Endothelial cell of umbilical vein (primary cell): ENCODE results near the gene CYP11A1. TPM values are rescaled to one million over a fixed set of nuclear protein-coding genes. Genes with fewer than 3 reads are reported as not detected.

Source experiments
- BruUV-seq: library from RNA; stranded (reverse); fragments of 400-500 nt; replicated peaks from 2 replicates; lab custom pipeline; 2021; lab: Mats Ljungman, UMichigan
- CTCF ChIA-PET: fragments of 300-600, 350-600 bp; sonication (Branson Sonifier 250); formaldehyde crosslinking; loops from one replicate; lab custom pipeline; 2021; ENCODE audit warnings: antibody characterized with exemption, inconsistent platforms; lab: Charles Lee
- POLR2A ChIA-PET: fragments of 300-600, 350-600 bp; sonication (Branson Sonifier 250); formaldehyde crosslinking; loops from one replicate; lab custom pipeline; 2021; ENCODE audit warnings: antibody characterized with exemption, inconsistent platforms; lab: Charles Lee
- DNase-seq: peaks from one replicate; pipeline ENCODE4 v3.0.0-alpha.2; 2011; ENCODE audit warnings: low read depth, low spot score
- FAIRE-seq: peaks from 2 replicates; lab custom pipeline; 2011; peaks lifted over from hg19 to GRCh38; lab: Jason Lieb, UNC
- H2AFZ ChIP-seq: 2 replicates; pipeline ENCODE4 v1.6.0; 2012; ENCODE audit warnings: low read depth, low read length, control low read depth, inconsistent platforms
- H3K27ac ChIP-seq: 2 replicates; pipeline ENCODE4 v1.5.1; 2011; ENCODE audit warnings: low read depth, mild to moderate bottlenecking, control low read depth, low read length, moderate library complexity; ENCODE audit not compliant: insufficient read depth
- H3K27me3 ChIP-seq, 2 experiments: 2 replicates each; pipeline versions ENCODE4 v1.6.0 to v1.6.1; 2011; ENCODE audit warnings: low read length in 2 of 2, mixed read lengths in 1 of 2; ENCODE audit not compliant: control insufficient read depth in 2 of 2, insufficient read depth in 2 of 2
- H3K36me3 ChIP-seq, 2 experiments: 2 replicates in 1 of 2; 3 replicates in 1 of 2; pipeline ENCODE4 v1.5.1; 2011; ENCODE audit warnings: low read length in 2 of 2, mild to moderate bottlenecking in 1 of 2, moderate library complexity in 1 of 2; ENCODE audit not compliant: control insufficient read depth in 2 of 2, insufficient read depth in 2 of 2; ENCODE audit errors: extremely low read depth in 1 of 2
- H3K4me1 ChIP-seq: 3 replicates; pipeline ENCODE4 v1.5.1; 2011; ENCODE audit warnings: mild to moderate bottlenecking, low read length; ENCODE audit not compliant: control insufficient read depth, insufficient read depth; ENCODE audit errors: extremely low read depth
- H3K4me2 ChIP-seq: 2 replicates; pipeline ENCODE4 v1.6.1; 2011; ENCODE audit warnings: low read length, control low read depth, mixed read lengths; ENCODE audit not compliant: insufficient read depth
- H3K4me3 ChIP-seq, 3 experiments: fragments of 200-600 bp in 1 of 3; sonication (generic), shearing (Covaris generic) in 1 of 3; replicated peaks in 1 of 3; 2 replicates each; pipeline ENCODE4 v1.5.1; 2011 to 2016; ENCODE audit warnings: control low read depth in 3 of 3, low read length in 3 of 3, mild to moderate bottlenecking in 2 of 3, inconsistent platforms in 1 of 3, low read depth in 1 of 3, moderate library complexity in 1 of 3; ENCODE audit not compliant: insufficient read depth in 1 of 3
- H3K79me2 ChIP-seq: 2 replicates; pipeline ENCODE4 v1.6.0; 2012; ENCODE audit warnings: low read length, inconsistent platforms; ENCODE audit not compliant: control insufficient read depth, insufficient read depth
- H3K9ac ChIP-seq: replicated peaks from 2 replicates; pipeline ENCODE3; 2011; ENCODE audit warnings: low read length, control low read depth; ENCODE audit not compliant: insufficient read depth; ENCODE audit errors: extremely low read depth
- H3K9me1 ChIP-seq: replicated peaks from 3 replicates; pipeline ENCODE4 v1.6.0; 2011; ENCODE audit warnings: mild to moderate bottlenecking, low read length; ENCODE audit not compliant: control insufficient read depth, insufficient read depth; ENCODE audit errors: extremely low read depth
- H3K9me3 ChIP-seq: replicated peaks from 2 replicates; pipeline ENCODE4 v1.5.1; 2012; ENCODE audit warnings: low read length, inconsistent platforms; ENCODE audit not compliant: control insufficient read depth, insufficient read depth
- H4K20me1 ChIP-seq: replicated peaks from 2 replicates; pipeline ENCODE3; 2011; ENCODE audit warnings: mild to moderate bottlenecking, low read length; ENCODE audit not compliant: control insufficient read depth, insufficient read depth; ENCODE audit errors: extremely low read depth
- JUN ChIP-seq: IDR thresholded peaks from 2 replicates; pipeline ENCODE4 v1.6.1; 2011; ENCODE audit warnings: borderline replicate concordance, low read depth; ENCODE audit not compliant: insufficient read length, insufficient read depth
- MAX ChIP-seq: IDR thresholded peaks from 2 replicates; pipeline ENCODE4 v1.6.1; 2011; ENCODE audit not compliant: insufficient read depth, insufficient read length
- POLR2AphosphoS5 ChIP-seq: IDR thresholded peaks from 2 replicates; pipeline ENCODE4 v1.6.1; 2012; ENCODE audit warnings: low read depth, mild to moderate bottlenecking, control low read depth, low read length, moderate library complexity; ENCODE audit not compliant: insufficient read depth
- dilution Hi-C: fragments of 300-500 bp; cut with MboI; formaldehyde crosslinking; loops from one replicate; pipeline ENCODE4 v1.15.0; 2019; ENCODE audit warnings: low sequenced_read_pairs; ENCODE audit not compliant: extremely low pct_ligation_motif_present
- intact Hi-C: fragments of 100-400 bp; cut with micrococcal nuclease; formaldehyde crosslinking; loops from one replicate; pipeline ENCODE4 v1.10.0; 2022
- polyA plus RNA-seq, 4 experiments: library from polyadenylated mRNA; depleted of rRNA in 3 of 4; stranded (reverse) in 3 of 4; unstranded in 1 of 4; fragments of >200 nt; gene quantifications; 2 replicates each; pipeline versions ENCODE4 v1.2.1 to v1.2.3, GENCODE V29; 2011 to 2012; ENCODE audit warnings: missing spikeins in 1 of 4
- total RNA-seq: library from RNA; stranded (reverse); gene quantifications from 2 replicates; pipeline ENCODE4 v1.2.3, GENCODE V29; 2021
- TF ChIP-seq, protein P1 (sequence below), 2 donors: IDR thresholded peaks; 1 replicate in 1 of 2; 2 replicates in 1 of 2; pipeline ENCODE4 v1.5.1; 2011; ENCODE audit warnings: low read length in 2 of 2, mild to moderate bottlenecking in 2 of 2, moderate library complexity in 2 of 2, control low read depth in 1 of 2, inconsistent platforms in 1 of 2, low read depth in 1 of 2; ENCODE audit not compliant: insufficient read depth in 1 of 2; ENCODE audit errors: extremely low read depth in 1 of 2

The CYP11A1 gene
- total and polyA plus RNA-seq, 2 donors (not counting 3 experiments of a cell fraction or from before 2014, with no cell fraction given) = 0.08 TPM; not detected in 1

GRCh38 chr15:74385733-74386132 lies 18.3 kb upstream of the CYP11A1 start:
- peak overlapping the region; percentile 43 for H3K27ac ChIP-seq
- no peaks in the 10 kb centered on the region for H3K36me3 ChIP-seq
- no peaks in the 10 kb centered on the region for H4K20me1 ChIP-seq
- H3K79me2 ChIP-seq = no peaks in the 10 kb centered on the region
- no peak overlapping the region for H3K9ac ChIP-seq
- no peak overlapping the region for H3K4me2 ChIP-seq
- no peaks in the 10 kb centered on the region for H3K9me3 ChIP-seq
- intact Hi-C loops = loop anchor here (1.0 kb wide), 2 partner anchors 48 to 161 kb away; partner anchors contain the start of gene SEMA7A
- H2AFZ ChIP-seq = no peak overlapping the region
- POLR2A ChIA-PET = interaction anchor here (0.6 to 0.8 kb wide), 2 partner anchors 16 to 46 kb away, joined by 3 read pairs; no protein-coding TSS in a partner anchor
- BruUV-seq = no TSS peak
- dilution Hi-C loops = no loop called here
- peak; percentile 39 for DNase-seq
- TF ChIP-seq MAX = no peak
- TF ChIP-seq POLR2AphosphoS5 = no peak
- TF ChIP-seq JUN = peak; percentile 18
- H3K4me1 ChIP-seq = peaks cover 28% of the 10 kb centered on the region
- no peaks in the 10 kb centered on the region for H3K9me1 ChIP-seq
- peak; percentile 90 for FAIRE-seq
- CTCF ChIA-PET = interaction anchor here (0.5 to 13.9 kb wide), 16 partner anchors 10 to 385 kb away, joined by 3 to 313 read pairs (median 6); partner anchors contain the start of genes SEMA7A and UBL7
- H3K4me3 ChIP-seq = no peak overlapping the region
- no peaks in the 10 kb centered on the region for H3K27me3 ChIP-seq

- Histone ChIP-seq H3K27ac (peak overlapping the region; percentile 43), H3K9me3 (no peaks in the 10 kb centered on the region), H4K20me1 (no peaks in the 10 kb centered on the region), H2AFZ (no peak overlapping the region), H3K79me2 (no peaks in the 10 kb centered on the region), H3K36me3 (no peaks in the 10 kb centered on the region), H3K4me1 (peaks cover 28% of the 10 kb centered on the region), H3K9me1 (no peaks in the 10 kb centered on the region), H3K4me2 (peak overlapping the region; percentile 12), H3K27me3 (no peaks in the 10 kb centered on the region), H3K9ac (no peak overlapping the region), H3K4me3 (no peak overlapping the region)
- peak; percentile 24 for TF ChIP-seq POLR2AphosphoS5
- TF ChIP-seq, protein P1, sequence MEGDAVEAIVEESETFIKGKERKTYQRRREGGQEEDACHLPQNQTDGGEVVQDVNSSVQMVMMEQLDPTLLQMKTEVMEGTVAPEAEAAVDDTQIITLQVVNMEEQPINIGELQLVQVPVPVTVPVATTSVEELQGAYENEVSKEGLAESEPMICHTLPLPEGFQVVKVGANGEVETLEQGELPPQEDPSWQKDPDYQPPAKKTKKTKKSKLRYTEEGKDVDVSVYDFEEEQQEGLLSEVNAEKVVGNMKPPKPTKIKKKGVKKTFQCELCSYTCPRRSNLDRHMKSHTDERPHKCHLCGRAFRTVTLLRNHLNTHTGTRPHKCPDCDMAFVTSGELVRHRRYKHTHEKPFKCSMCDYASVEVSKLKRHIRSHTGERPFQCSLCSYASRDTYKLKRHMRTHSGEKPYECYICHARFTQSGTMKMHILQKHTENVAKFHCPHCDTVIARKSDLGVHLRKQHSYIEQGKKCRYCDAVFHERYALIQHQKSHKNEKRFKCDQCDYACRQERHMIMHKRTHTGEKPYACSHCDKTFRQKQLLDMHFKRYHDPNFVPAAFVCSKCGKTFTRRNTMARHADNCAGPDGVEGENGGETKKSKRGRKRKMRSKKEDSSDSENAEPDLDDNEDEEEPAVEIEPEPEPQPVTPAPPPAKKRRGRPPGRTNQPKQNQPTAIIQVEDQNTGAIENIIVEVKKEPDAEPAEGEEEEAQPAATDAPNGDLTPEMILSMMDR (IDR thresholded peaks at IDR 0.05; ENCODE audit: extremely low read depth in 1 of 2, insufficient read depth in 1 of 2, low read depth in 1 of 2, low read length in 2 of 2) = no peak
- FAIRE-seq (peak; percentile 86), DNase-seq (peak; percentile 43)
- BruUV-seq = no TSS peak
- POLR2A ChIA-PET = no interaction called here
- CTCF ChIA-PET = interaction anchor here (0.5 to 13.9 kb wide), 21 partner anchors 9 to 386 kb away, joined by 3 to 313 read pairs (median 4); partner anchors contain the start of genes SEMA7A and UBL7
- intact Hi-C loops = loop anchor here (1.0 kb wide), 2 partner anchors 48 to 161 kb away; partner anchors contain the start of gene SEMA7A
- dilution Hi-C loops = no loop called here
Observed at GRCh38 chr15:74384881-74385643, 17.6 kb upstream of the CYP11A1 start.
